ENCODE results near the gene FRMD4A. TPM values are rescaled to one million over a fixed set of nuclear protein-coding genes. Genes with fewer than 3 reads are reported as not detected.

The FRMD4A gene
- total and polyA plus RNA-seq, 10 of the 15 experiments (the other 5 are each of a cell fraction or from before 2014, with no cell fraction given): 17.8 to 75.2 (median 39.1) TPM

GRCh38 chr10:13803566-13804554 is 526.9 kb downstream of the FRMD4A start:
- no peak for ATAC-seq
- 58% methylated on average over 18 of the region's 18 CpGs for WGBS (ENCODE audit: insufficient coverage, insufficient replicate concordance, low lambda C conversion rate, missing lambda C conversion rate)
- BruUV-seq (replicated peaks): no TSS peak
- no peak for DNase-seq (ENCODE audit: low read depth, low spot score)
- POLR2A ChIA-PET: interaction anchor here (0.6 kb wide), 1 partner anchor 20 kb away, joined by 3 read pairs; no protein-coding TSS in a partner anchor
- intact Hi-C loops (cut with micrococcal nuclease; ENCODE audit: unreplicated experiment) (no loop called here), in situ Hi-C loops (cut with MboI) (no loop called here)
- H2AFZ ChIP-seq (ENCODE audit: control insufficient read depth, low read depth, low read length): no peak overlapping the region
- H3K36me3 ChIP-seq (ENCODE audit: control insufficient read depth in 2 of 2, insufficient read depth in 2 of 2, low read length in 1 of 2): no peaks in the 10 kb centered on the region
- H3K4me3 ChIP-seq: no peak overlapping the region
- no peak overlapping the region for H3K27ac ChIP-seq (ENCODE audit: control insufficient read depth, insufficient read depth)
- no peaks in the 10 kb centered on the region for H3K79me2 ChIP-seq (ENCODE audit: control insufficient read depth, insufficient read depth, low read length)
- no peak overlapping the region for H3K4me2 ChIP-seq (ENCODE audit: control insufficient read depth, insufficient read depth)
- SMC1A ChIA-PET (ENCODE audit: uncharacterized antibody, unreplicated experiment): interaction anchor here (0.6 to 1.7 kb wide), 4 partner anchors 8 to 197 kb away, joined by 3 to 7 read pairs (median 4); no protein-coding TSS in a partner anchor
- CTCF ChIA-PET: interaction anchor here (0.7 to 1.2 kb wide), 4 partner anchors 14 to 81 kb away, joined by 3 to 4 read pairs (median 3); no protein-coding TSS in a partner anchor
- H3K9me3 ChIP-seq (replicated peaks; ENCODE audit: control insufficient read depth, insufficient read depth, low read length): no peaks in the 10 kb centered on the region; the same call in 2 of the 3 replicates
- RAD21 ChIA-PET (ENCODE audit: unreplicated experiment): interaction anchor here (1.3 kb wide), 1 partner anchor 15 kb away, joined by 3 read pairs; no protein-coding TSS in a partner anchor
- no peaks in the 10 kb centered on the region for H3K4me1 ChIP-seq (ENCODE audit: control insufficient read depth, insufficient read depth, low read length)
- no peak for FAIRE-seq
- H4K20me1 ChIP-seq (ENCODE audit: control insufficient read depth, insufficient read depth): no peaks in the 10 kb centered on the region
- H3K27me3 ChIP-seq (replicated peaks in 1 of 2; ENCODE audit: control insufficient read depth in 2 of 2, insufficient read depth in 2 of 2, low read length in 1 of 2): no peaks in the 10 kb centered on the region
- no peak overlapping the region for H3K9ac ChIP-seq (ENCODE audit: control insufficient read depth, insufficient read depth, low read length)
- TF ChIP-seq, protein P1, sequence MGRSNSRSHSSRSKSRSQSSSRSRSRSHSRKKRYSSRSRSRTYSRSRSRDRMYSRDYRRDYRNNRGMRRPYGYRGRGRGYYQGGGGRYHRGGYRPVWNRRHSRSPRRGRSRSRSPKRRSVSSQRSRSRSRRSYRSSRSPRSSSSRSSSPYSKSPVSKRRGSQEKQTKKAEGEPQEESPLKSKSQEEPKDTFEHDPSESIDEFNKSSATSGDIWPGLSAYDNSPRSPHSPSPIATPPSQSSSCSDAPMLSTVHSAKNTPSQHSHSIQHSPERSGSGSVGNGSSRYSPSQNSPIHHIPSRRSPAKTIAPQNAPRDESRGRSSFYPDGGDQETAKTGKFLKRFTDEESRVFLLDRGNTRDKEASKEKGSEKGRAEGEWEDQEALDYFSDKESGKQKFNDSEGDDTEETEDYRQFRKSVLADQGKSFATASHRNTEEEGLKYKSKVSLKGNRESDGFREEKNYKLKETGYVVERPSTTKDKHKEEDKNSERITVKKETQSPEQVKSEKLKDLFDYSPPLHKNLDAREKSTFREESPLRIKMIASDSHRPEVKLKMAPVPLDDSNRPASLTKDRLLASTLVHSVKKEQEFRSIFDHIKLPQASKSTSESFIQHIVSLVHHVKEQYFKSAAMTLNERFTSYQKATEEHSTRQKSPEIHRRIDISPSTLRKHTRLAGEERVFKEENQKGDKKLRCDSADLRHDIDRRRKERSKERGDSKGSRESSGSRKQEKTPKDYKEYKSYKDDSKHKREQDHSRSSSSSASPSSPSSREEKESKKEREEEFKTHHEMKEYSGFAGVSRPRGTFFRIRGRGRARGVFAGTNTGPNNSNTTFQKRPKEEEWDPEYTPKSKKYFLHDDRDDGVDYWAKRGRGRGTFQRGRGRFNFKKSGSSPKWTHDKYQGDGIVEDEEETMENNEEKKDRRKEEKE (IDR thresholded peaks at IDR 0.05): no peak
- TF ChIP-seq CHD1 (IDR thresholded peaks at IDR 0.05; ENCODE audit: low read depth, low read length) (no peak), GABPA (IDR thresholded peaks at IDR 0.05; ENCODE audit: low read depth) (no peak), ZNF687 (IDR thresholded peaks at IDR 0.05) (no peak), SUPT20H (IDR thresholded peaks at IDR 0.05; ENCODE audit: borderline replicate concordance, control insufficient read depth, low read depth, low read length) (no peak), EZH2 (IDR thresholded peaks at IDR 0.05; ENCODE audit: borderline replicate concordance, control insufficient read depth, low read depth, low read length) (no peak)
- TF ChIP-seq, protein P2, sequence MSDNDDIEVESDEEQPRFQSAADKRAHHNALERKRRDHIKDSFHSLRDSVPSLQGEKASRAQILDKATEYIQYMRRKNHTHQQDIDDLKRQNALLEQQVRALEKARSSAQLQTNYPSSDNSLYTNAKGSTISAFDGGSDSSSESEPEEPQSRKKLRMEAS (IDR thresholded peaks at IDR 0.05; ENCODE audit: low read depth, low read length): no peak
- TF ChIP-seq, protein P3, sequence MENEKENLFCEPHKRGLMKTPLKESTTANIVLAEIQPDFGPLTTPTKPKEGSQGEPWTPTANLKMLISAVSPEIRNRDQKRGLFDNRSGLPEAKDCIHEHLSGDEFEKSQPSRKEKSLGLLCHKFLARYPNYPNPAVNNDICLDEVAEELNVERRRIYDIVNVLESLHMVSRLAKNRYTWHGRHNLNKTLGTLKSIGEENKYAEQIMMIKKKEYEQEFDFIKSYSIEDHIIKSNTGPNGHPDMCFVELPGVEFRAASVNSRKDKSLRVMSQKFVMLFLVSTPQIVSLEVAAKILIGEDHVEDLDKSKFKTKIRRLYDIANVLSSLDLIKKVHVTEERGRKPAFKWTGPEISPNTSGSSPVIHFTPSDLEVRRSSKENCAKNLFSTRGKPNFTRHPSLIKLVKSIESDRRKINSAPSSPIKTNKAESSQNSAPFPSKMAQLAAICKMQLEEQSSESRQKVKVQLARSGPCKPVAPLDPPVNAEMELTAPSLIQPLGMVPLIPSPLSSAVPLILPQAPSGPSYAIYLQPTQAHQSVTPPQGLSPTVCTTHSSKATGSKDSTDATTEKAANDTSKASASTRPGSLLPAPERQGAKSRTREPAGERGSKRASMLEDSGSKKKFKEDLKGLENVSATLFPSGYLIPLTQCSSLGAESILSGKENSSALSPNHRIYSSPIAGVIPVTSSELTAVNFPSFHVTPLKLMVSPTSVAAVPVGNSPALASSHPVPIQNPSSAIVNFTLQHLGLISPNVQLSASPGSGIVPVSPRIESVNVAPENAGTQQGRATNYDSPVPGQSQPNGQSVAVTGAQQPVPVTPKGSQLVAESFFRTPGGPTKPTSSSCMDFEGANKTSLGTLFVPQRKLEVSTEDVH (IDR thresholded peaks at IDR 0.05; ENCODE audit: low read depth, partially characterized antibody): no peak

Measured in GM12878 (cell line).